ENCODE measurements around the gene SLIT1.

The SLIT1 gene

DNA sequence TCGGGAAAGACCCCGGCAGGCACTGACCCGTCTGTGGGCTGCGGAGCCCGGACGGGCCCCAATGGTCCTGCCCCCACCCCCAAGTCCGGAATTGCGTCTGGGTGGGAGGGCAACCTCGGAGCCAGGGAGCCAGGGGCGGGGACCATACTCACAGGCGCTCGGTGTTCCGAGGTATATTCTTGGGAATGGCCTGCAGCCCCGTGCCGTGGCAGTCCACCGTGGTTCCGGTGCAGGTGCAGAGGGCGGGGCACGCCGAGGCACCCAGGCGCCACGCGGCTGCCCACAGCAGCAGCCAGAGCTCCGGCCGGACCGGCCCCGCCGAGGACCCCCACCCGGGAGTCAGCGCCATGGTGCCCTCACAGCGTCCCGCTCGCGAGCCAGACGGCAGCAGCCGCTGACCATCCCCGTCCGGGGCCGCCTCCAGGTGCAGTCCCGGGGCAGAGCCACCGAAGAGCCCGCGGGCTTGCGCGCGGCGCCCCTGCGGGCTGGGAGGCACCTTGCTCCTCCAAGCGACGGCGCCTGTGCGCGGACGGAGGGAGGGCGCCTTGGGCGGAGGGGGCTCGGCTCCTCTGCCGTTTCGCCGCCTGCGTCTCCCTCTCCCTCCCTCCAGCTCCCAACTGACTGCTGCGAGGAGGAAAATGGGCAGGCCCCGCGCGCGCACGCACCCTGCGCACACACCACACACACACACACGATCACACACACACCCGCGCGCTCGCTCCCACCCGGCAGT is at the start of gene SLIT1:
Gene SLIT1, minus strand, starts transcription at position 634 of the 733 bp plus-strand sequence. Its CDS starts 285 bp downstream, at position 349.
- H3K4me1 ChIP-seq (ENCODE audit: control insufficient read depth, insufficient read depth, low read length, unreplicated experiment) = no peaks in the 10 kb centered on the region
- no peak within 1 kb of the TSS for H2AFZ ChIP-seq (ENCODE audit: low read length, unreplicated experiment)
- H3K4me3 ChIP-seq (ENCODE audit: low read depth, low read length) = no peak within 1 kb of the TSS
- no peak within 1 kb of the TSS for H3K27ac ChIP-seq (ENCODE audit: low read depth, low read length)
- no peaks in the 10 kb centered on the region for H3K36me3 ChIP-seq (ENCODE audit: insufficient read depth, low read length)
- H3K27me3 ChIP-seq (ENCODE audit: insufficient read depth, low read length) = peaks cover 76% of the 10 kb centered on the region
- H3K79me2 ChIP-seq (ENCODE audit: control insufficient read depth, insufficient read depth, low read length, unreplicated experiment) = no peaks in the 10 kb centered on the region

DNA sequence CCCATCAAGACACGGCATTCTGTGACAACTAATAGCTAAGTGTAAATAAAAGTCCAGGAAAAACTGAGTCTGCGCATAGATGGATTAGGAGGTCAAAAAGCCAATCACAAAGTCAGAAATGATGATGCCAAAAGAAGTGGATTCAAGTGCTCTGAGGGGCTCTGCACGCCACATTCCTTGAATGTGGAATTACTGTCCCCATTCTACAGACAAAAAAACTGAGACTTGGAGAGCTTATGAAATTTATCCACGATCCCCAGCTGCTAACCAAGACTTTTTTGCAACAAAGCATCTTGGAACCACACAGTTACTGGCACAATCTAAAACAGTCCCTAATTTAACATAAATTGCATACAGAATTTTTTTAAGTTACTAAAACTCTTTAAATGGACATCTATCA is 49.6 kb upstream of the SLIT1 start:
- no peaks in the 10 kb centered on the region for H3K36me3 ChIP-seq (ENCODE audit: insufficient read depth, low read length)
- peaks cover under 1% of the 10 kb centered on the region for H3K4me1 ChIP-seq (ENCODE audit: control insufficient read depth, insufficient read depth, low read length, unreplicated experiment)
- no peak overlapping the region for H3K4me3 ChIP-seq (ENCODE audit: low read depth, low read length)
- H3K79me2 ChIP-seq (ENCODE audit: control insufficient read depth, insufficient read depth, low read length, unreplicated experiment) = no peaks in the 10 kb centered on the region
- no peak overlapping the region for H2AFZ ChIP-seq (ENCODE audit: low read length, unreplicated experiment)
- no peak overlapping the region for H3K27ac ChIP-seq (ENCODE audit: low read depth, low read length)
- no peaks in the 10 kb centered on the region for H3K27me3 ChIP-seq (ENCODE audit: insufficient read depth, low read length)

DNA sequence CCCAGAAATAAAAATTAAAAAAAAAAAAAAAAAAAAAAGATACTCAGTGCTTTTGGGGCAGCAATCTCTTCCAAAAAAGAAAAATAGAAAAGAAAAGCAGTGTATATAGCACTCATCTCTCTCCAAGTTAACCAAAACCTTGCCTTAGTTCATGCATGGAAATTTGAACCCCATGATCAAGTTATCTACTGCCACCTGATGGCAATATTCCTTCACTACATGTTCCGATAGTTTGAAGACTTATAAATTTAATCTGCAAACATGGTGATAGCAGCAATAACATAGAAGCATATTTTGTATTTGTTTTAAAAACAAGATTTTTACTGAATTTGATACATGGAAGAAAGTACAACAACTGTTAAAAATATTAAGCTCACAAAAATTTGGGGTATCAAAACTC is 48.6 kb upstream of the SLIT1 start:
- H3K27me3 ChIP-seq (ENCODE audit: insufficient read depth, low read length) = no peaks in the 10 kb centered on the region
- no peak overlapping the region for H2AFZ ChIP-seq (ENCODE audit: low read length, unreplicated experiment)
- H3K79me2 ChIP-seq (ENCODE audit: control insufficient read depth, insufficient read depth, low read length, unreplicated experiment) = no peaks in the 10 kb centered on the region
- H3K4me3 ChIP-seq (ENCODE audit: low read depth, low read length) = no peak overlapping the region
- H3K4me1 ChIP-seq (ENCODE audit: control insufficient read depth, insufficient read depth, low read length, unreplicated experiment) = peaks cover 10% of the 10 kb centered on the region
- no peak overlapping the region for H3K27ac ChIP-seq (ENCODE audit: low read depth, low read length)
- H3K36me3 ChIP-seq (ENCODE audit: insufficient read depth, low read length) = no peaks in the 10 kb centered on the region

DNA sequence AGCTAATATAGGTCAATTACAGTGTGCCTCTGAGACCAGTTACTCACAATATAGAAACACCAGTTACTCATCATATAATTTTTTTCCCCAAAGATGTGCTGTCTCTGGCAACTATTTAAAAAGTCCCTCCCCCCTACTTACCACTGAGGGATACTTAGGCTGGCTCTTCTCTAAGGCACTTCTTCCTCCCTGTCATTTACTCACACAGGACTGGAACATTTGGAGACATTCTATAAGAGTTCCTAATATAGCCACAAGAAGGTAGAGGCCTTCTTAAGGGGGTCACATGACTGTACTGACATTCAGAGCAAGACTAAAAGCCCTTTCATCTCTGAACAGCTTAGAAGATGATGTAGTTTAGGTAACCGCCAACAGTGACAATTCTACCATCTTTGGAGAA is 44.4 kb upstream of the SLIT1 start:
- Histone ChIP-seq H3K27me3 (ENCODE audit: insufficient read depth, low read length) (no peaks in the 10 kb centered on the region), H3K4me3 (ENCODE audit: low read depth, low read length) (no peak overlapping the region), H3K4me1 (ENCODE audit: control insufficient read depth, insufficient read depth, low read length, unreplicated experiment) (peaks cover 22% of the 10 kb centered on the region), H2AFZ (ENCODE audit: low read length, unreplicated experiment) (no peak overlapping the region), H3K36me3 (ENCODE audit: insufficient read depth, low read length) (no peaks in the 10 kb centered on the region), H3K79me2 (ENCODE audit: control insufficient read depth, insufficient read depth, low read length, unreplicated experiment) (no peaks in the 10 kb centered on the region), H3K27ac (ENCODE audit: low read depth, low read length) (peak overlapping the region; percentile 71; the same call in 1 of the 2 replicates)

DNA sequence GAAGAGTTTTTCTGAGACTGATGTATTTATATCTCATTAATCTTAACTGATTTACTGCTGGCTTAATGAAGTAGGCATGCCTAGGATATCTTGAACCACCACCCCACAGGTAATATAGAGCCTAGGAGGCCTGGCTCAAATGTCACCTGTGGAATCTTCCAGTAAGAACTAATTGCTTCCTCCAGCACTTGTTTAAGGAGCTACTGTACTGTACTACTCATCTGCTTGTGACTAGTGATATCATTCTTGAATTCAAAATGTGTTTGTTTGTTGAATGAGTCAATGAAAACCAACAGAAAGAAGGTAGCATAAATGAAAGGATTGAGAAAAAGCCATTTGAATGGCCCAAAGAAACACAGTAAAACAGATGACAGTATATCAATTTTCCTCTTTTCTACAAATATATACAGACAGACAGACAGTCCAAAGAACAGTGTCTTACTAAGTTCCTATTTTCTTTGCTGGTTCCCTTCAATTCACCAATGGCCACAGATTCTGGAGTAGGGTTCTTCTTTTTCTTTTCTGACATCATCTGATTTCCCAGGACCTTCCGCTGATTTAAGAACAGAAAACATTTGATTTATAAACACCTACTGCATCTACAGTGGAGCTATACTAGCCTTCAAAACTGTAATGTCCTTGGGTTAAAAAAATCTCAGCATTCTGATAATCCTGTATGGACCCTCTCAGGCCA is 43.7 kb upstream of the SLIT1 start:
- Histone ChIP-seq H3K4me3 (ENCODE audit: low read depth, low read length) (peak overlapping the region; percentile 19; the same call in 1 of the 2 replicates), H2AFZ (ENCODE audit: low read length, unreplicated experiment) (no peak overlapping the region), H3K4me1 (ENCODE audit: control insufficient read depth, insufficient read depth, low read length, unreplicated experiment) (peaks cover 29% of the 10 kb centered on the region), H3K27ac (ENCODE audit: low read depth, low read length) (peak overlapping the region; percentile 71; the same call in 1 of the 2 replicates), H3K36me3 (ENCODE audit: insufficient read depth, low read length) (no peaks in the 10 kb centered on the region), H3K79me2 (ENCODE audit: control insufficient read depth, insufficient read depth, low read length, unreplicated experiment) (no peaks in the 10 kb centered on the region), H3K27me3 (ENCODE audit: insufficient read depth, low read length) (no peaks in the 10 kb centered on the region)

DNA sequence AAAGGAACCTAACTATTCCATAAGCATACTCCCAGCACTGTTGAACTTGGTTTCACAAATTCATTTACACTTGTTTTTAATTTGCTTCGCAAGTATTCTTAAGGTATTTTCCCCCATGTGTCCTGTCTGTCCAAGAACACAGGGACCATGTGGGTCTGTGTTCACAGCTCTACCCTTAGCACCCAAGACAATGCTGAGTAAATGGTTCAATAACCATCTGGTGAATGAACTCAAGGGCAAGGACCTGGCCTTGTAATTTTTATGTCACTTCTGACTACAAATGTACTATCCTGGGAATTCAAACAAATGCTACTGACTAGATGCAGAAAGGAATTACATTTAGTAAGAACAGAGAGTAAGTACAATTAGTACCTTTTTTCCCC is 43.0 kb upstream of the SLIT1 start:
- Histone ChIP-seq H2AFZ (ENCODE audit: low read length, unreplicated experiment) (no peak overlapping the region), H3K27me3 (ENCODE audit: insufficient read depth, low read length) (no peaks in the 10 kb centered on the region), H3K36me3 (ENCODE audit: insufficient read depth, low read length) (no peaks in the 10 kb centered on the region), H3K4me3 (ENCODE audit: low read depth, low read length) (no peak overlapping the region), H3K27ac (ENCODE audit: low read depth, low read length) (peak overlapping the region; percentile 71; the same call in 1 of the 2 replicates), H3K4me1 (ENCODE audit: control insufficient read depth, insufficient read depth, low read length, unreplicated experiment) (peaks cover 31% of the 10 kb centered on the region), H3K79me2 (ENCODE audit: control insufficient read depth, insufficient read depth, low read length, unreplicated experiment) (no peaks in the 10 kb centered on the region)

DNA sequence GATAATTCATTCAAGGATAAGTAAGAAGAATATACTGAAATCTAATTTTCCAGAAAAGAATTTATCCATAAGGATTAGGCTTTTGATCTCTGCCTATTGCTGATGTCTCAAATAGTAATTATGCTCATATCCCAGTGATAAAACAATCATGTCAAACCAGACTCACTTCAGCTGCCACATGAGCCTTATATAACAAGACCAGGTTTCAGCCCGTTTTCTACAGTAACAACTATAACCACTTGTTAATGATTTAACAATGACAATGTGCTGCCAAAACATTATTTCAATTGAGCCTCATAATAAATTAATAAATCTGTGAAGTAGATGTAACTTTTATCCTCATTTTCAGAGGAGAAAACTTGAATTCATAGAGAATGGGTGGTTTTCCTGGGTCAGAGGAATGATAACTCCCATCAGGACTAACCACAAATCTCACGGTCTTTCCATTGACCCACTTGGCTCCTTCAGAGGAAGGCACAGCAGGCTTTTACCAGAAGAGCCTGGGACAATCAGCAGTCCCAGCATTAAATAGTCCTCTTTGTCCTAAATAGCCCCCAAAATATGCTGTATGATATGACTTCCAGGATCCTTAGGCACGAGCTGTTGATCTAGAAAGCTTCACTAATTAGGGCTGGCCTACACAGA is 42.5 kb upstream of the SLIT1 start:
- Histone ChIP-seq H3K79me2 (ENCODE audit: control insufficient read depth, insufficient read depth, low read length, unreplicated experiment) (no peaks in the 10 kb centered on the region), H3K4me3 (ENCODE audit: low read depth, low read length) (no peak overlapping the region), H2AFZ (ENCODE audit: low read length, unreplicated experiment) (no peak overlapping the region), H3K27ac (ENCODE audit: low read depth, low read length) (no peak overlapping the region), H3K4me1 (ENCODE audit: control insufficient read depth, insufficient read depth, low read length, unreplicated experiment) (peaks cover 31% of the 10 kb centered on the region), H3K36me3 (ENCODE audit: insufficient read depth, low read length) (no peaks in the 10 kb centered on the region), H3K27me3 (ENCODE audit: insufficient read depth, low read length) (no peaks in the 10 kb centered on the region)

DNA sequence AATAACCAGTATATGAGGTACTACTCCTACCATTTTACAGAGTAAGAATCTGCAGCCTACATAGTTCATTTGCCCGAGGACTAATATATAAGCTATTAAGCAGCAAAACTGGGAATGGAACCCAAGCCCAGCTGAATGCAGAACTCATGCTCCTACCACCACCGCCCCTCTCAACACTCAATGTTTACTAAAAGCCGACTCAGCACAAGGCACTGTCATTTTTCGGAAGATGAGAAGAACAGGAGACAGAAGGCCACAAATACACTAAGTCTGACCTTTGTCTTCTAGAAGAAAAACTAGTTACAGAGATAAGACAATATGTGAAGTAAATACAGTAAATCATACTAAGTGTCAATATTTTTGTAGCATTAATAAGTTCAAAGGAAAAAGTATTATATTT is 40.6 kb upstream of the SLIT1 start:
- H2AFZ ChIP-seq (ENCODE audit: low read length, unreplicated experiment) = no peak overlapping the region
- no peaks in the 10 kb centered on the region for H3K79me2 ChIP-seq (ENCODE audit: control insufficient read depth, insufficient read depth, low read length, unreplicated experiment)
- no peak overlapping the region for H3K4me3 ChIP-seq (ENCODE audit: low read depth, low read length)
- no peak overlapping the region for H3K27ac ChIP-seq (ENCODE audit: low read depth, low read length)
- no peaks in the 10 kb centered on the region for H3K36me3 ChIP-seq (ENCODE audit: insufficient read depth, low read length)
- H3K4me1 ChIP-seq (ENCODE audit: control insufficient read depth, insufficient read depth, low read length, unreplicated experiment) = peaks cover 31% of the 10 kb centered on the region
- no peaks in the 10 kb centered on the region for H3K27me3 ChIP-seq (ENCODE audit: insufficient read depth, low read length)

DNA sequence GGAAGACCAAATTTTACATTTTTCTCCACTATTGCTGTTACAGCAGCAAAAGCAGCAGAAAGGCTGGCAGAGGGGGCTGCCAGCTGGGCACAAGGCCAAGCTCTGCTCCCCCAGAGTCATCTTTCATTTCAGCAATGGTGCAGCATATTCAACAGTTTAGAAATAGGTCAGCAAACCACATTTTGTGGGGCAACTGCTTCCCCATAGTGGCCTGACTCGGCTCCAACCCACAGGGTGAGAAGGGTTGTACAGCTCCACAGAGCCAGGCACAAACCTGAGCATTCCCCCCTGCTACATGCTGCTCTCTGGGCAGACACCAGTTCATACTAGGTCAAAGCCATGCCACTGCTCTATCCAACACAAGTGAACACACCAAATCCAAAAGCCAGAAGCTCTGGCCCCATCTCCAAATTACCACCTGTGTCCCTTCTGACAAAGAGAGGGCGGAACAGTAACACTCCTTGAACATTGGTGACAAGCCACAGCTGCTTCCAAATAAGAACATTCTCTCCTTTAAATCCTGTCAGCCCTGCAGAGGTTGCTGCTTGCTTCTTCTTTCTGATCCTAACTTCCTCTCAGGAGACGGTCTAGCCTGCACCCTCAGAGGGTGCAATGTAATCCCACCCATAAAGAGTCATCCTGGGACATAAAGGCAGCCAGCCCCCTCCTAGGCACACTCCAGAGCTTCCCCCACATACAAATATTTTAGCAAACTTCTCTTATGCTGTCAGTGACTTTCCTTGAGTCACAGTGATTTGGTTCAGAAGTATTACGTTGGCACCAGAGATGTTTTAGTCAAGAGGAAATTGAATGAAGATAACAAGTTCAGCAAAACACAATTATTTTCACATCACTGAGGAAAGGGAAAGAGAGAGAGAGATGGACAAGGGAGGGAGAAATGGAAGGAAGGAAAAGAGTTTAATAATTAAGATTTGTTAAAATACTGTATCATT is 39.0 kb upstream of the SLIT1 start:
- peaks cover 24% of the 10 kb centered on the region for H3K4me1 ChIP-seq (ENCODE audit: control insufficient read depth, insufficient read depth, low read length, unreplicated experiment)
- no peak overlapping the region for H3K27ac ChIP-seq (ENCODE audit: low read depth, low read length)
- H3K4me3 ChIP-seq (ENCODE audit: low read depth, low read length) = no peak overlapping the region
- no peaks in the 10 kb centered on the region for H3K36me3 ChIP-seq (ENCODE audit: insufficient read depth, low read length)
- H3K27me3 ChIP-seq (ENCODE audit: insufficient read depth, low read length) = no peaks in the 10 kb centered on the region
- no peak overlapping the region for H2AFZ ChIP-seq (ENCODE audit: low read length, unreplicated experiment)
- no peaks in the 10 kb centered on the region for H3K79me2 ChIP-seq (ENCODE audit: control insufficient read depth, insufficient read depth, low read length, unreplicated experiment)

DNA sequence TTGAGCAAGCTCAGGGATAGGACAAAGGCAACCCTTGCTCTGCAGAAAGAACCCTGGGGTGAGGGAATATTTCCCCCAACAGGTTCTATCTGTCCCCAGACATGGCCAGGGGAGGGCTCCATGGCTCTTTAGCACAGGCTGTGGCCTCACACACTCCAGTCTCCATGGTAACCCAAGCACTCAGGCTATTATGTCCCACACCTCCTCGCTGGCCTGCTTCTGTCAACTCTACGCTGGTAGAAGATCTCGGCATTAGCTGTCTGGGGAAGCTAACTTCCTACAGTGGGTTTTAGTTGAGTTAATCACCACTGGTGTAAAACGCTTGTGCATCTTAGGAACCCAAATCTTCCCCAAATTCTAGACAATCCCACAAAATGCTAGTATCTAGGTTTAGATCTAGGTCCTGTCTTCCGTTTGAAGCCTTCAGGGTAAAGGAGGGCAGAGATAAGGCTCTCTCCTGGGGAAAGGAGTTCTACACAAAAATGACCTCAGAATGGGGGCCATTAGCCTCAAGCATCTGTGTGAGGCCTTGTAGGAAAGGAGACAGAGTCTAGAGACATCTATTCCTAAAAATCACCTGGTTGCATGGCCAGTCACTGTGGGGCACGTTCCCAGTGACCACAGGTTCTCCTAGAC is 36.7 kb upstream of the SLIT1 start:
- Histone ChIP-seq H3K27me3 (ENCODE audit: insufficient read depth, low read length) (no peaks in the 10 kb centered on the region), H2AFZ (ENCODE audit: low read length, unreplicated experiment) (no peak overlapping the region), H3K36me3 (ENCODE audit: insufficient read depth, low read length) (no peaks in the 10 kb centered on the region), H3K27ac (ENCODE audit: low read depth, low read length) (no peak overlapping the region), H3K4me1 (ENCODE audit: control insufficient read depth, insufficient read depth, low read length, unreplicated experiment) (peaks cover 19% of the 10 kb centered on the region), H3K79me2 (ENCODE audit: control insufficient read depth, insufficient read depth, low read length, unreplicated experiment) (no peaks in the 10 kb centered on the region), H3K4me3 (ENCODE audit: low read depth, low read length) (no peak overlapping the region)

Measured in ACC112 (cell line).